Right lobe of liver (tissue), 6 donors: Measurements from ENCODE around the gene MACROD2. TPM values are rescaled to one million over a fixed set of nuclear protein-coding genes. Genes with fewer than 3 reads are reported as not detected.

Experiments
- ATAC-seq, 4 donors: fragments of 200-7000 bp; cut with Tn5 transposase; one replicate each; pipeline ENCODE4 v1.9.1; 2020; ENCODE audit warnings: mild to moderate bottlenecking in 4 of 4, moderate library complexity in 4 of 4
- DNase-seq, 3 donors: peaks; one replicate each; pipeline ENCODE4 v3.0.0-alpha.2; 2020
- H3K27ac ChIP-seq, 3 donors: fragments of 200-600 bp; one replicate each; pipeline ENCODE4 v1.8.0; 2022
- H3K27me3 ChIP-seq, 2 donors: fragments of 200-600 bp; one replicate each; pipeline ENCODE4 v1.8.0; 2022
- H3K36me3 ChIP-seq, 4 donors: fragments of 200-600 bp; sonication (generic) in 1 of 4; one replicate each; pipeline versions ENCODE4 v1.5.1 to v1.8.0; 2017 to 2022; ENCODE audit warnings: control low read depth in 1 of 4
- H3K4me1 ChIP-seq, 4 donors: fragments of 200-600 bp; sonication (generic) in 1 of 4; one replicate each; pipeline versions ENCODE4 v1.5.1 to v1.8.0; 2017 to 2022; ENCODE audit warnings: control low read depth in 1 of 4
- H3K4me3 ChIP-seq, 3 donors: fragments of 200-600 bp; one replicate each; pipeline ENCODE4 v1.8.0; 2022
- H3K9me3 ChIP-seq, 4 donors: fragments of 200-600 bp; sonication (generic) in 1 of 4; one replicate each; pipeline versions ENCODE4 v1.5.1 to v1.8.0; 2017 to 2022; ENCODE audit warnings: control low read depth in 1 of 4
- POLR2A ChIP-seq: fragments of 450-650 bp; IDR thresholded peaks from one replicate; pipeline ENCODE4 v1.6.1; 2017; ENCODE audit warnings: antibody characterized with exemption, mild to moderate bottlenecking
- WGBS: methylation state at CpG from one replicate; pipeline ENCODE4 v1.1.6; 2018; ENCODE audit warnings: low coverage, low lambda C conversion rate; ENCODE audit not compliant: insufficient coverage; ENCODE audit errors: missing lambda C conversion rate; 5-methylcytosine and 5-hydroxymethylcytosine counted together
- intact Hi-C, 2 donors: fragments of 100-400 bp; cut with DNase I; formaldehyde crosslinking; loops; one replicate each; pipeline versions ENCODE4 v1.11.2 to v1.14.1; 2022
- total RNA-seq, 6 experiments: library from RNA; depleted of rRNA in 2 of 6; stranded (reverse); fragments of >200 nt in 2 of 6; fragmentation: NEBNext Ultra II Directional in 3 of 6; extraction: Animal tissue kit (Norgen Biotek cat#: 25700) in 3 of 6; gene quantifications; one replicate each; pipeline versions ENCODE4 v1.1.0 to v1.2.4, GENCODE V29; 2016 to 2023
- TF ChIP-seq, protein P1 (sequence below), 4 donors: fragments of 200-600 bp in 3 of 4; fragments of 450-650 bp in 1 of 4; IDR thresholded peaks; one replicate each; pipeline versions ENCODE4 v1.5.1 to v1.8.0; 2016 to 2022; ENCODE audit warnings: antibody characterized with exemption in 4 of 4, mild to moderate bottlenecking in 2 of 4
- donor health status: DM: no; HTN: yes; CAD: no.
- donor health status: DM: no; HTN: no; CAD: no.
- donor health status: DM: no; HTN: no; CAD: no.
- donor health status: DM: no; HTN: yes; CAD: no.
- donor health status: DM: no; HTN: yes; CAD: no.

Gene MACROD2
- total RNA-seq, 6 experiments from 2014 or later: 1.2 to 5.5 (median 3.3) TPM

DNA sequence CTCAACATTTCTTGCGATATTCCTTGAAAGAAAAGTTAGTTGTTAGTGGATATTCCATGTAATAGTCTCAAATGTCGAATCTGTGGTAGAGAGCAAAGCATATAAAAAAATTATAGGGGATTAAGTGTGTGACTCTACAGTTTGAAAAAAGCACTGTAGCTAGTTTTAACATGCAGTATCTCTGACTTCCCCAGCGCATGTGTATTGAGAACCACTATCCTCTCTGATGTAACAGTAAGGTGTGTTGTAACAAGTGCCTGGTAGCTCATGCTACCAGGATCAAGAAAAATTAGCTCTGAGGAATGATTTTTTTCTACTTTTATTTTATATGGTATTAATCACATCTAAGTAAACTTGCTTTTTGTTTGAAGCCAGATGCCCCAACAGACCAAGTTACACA lies 1788.7 kb downstream of the MACROD2 start:
- H3K36me3 ChIP-seq: no peaks in the 10 kb centered on the region
- WGBS: 78% methylated on average over 3 of the region's 3 CpGs
- no peak overlapping the region for H3K27ac ChIP-seq
- H3K4me1 ChIP-seq: no peaks in the 10 kb centered on the region
- H3K27me3 ChIP-seq: no peaks in the 10 kb centered on the region
- no peak for TF ChIP-seq POLR2A
- TF ChIP-seq, protein P1, sequence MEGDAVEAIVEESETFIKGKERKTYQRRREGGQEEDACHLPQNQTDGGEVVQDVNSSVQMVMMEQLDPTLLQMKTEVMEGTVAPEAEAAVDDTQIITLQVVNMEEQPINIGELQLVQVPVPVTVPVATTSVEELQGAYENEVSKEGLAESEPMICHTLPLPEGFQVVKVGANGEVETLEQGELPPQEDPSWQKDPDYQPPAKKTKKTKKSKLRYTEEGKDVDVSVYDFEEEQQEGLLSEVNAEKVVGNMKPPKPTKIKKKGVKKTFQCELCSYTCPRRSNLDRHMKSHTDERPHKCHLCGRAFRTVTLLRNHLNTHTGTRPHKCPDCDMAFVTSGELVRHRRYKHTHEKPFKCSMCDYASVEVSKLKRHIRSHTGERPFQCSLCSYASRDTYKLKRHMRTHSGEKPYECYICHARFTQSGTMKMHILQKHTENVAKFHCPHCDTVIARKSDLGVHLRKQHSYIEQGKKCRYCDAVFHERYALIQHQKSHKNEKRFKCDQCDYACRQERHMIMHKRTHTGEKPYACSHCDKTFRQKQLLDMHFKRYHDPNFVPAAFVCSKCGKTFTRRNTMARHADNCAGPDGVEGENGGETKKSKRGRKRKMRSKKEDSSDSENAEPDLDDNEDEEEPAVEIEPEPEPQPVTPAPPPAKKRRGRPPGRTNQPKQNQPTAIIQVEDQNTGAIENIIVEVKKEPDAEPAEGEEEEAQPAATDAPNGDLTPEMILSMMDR (IDR thresholded peaks at IDR 0.05): no peak
- intact Hi-C loops: no loop called here
- no peaks in the 10 kb centered on the region for H3K9me3 ChIP-seq
- no peak for ATAC-seq
- DNase-seq: no peak
- no peak overlapping the region for H3K4me3 ChIP-seq

DNA sequence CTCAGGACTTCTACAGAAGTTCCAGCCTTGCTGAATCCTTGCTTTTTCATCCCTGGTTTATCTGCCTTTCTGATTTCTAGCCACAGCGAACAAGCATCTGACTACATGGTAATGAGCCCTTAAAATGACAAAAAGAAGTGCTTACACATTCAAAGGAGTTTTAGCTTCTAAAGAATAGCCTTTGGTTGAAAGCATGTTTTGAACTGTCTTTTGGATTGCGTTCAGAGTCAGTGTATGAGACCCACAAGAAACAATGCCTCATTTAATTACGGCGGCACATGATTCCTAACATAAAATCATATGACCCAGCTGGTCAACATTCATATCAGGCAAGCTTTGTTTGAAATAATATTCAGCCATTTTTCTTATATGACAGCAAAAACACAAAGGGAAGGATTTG lies 1793.8 kb downstream of the MACROD2 start:
- no peak for ATAC-seq
- no peaks in the 10 kb centered on the region for H3K27me3 ChIP-seq
- H3K9me3 ChIP-seq: no peaks in the 10 kb centered on the region
- no peak for TF ChIP-seq POLR2A
- TF ChIP-seq, protein P1 (IDR thresholded peaks at IDR 0.05): no peak
- H3K27ac ChIP-seq: no peak overlapping the region
- H3K4me3 ChIP-seq: no peak overlapping the region
- 73% methylated on average over 4 of the region's 4 CpGs for WGBS
- H3K4me1 ChIP-seq: no peaks in the 10 kb centered on the region
- intact Hi-C loops: no loop called here
- DNase-seq: no peak
- H3K36me3 ChIP-seq: no peaks in the 10 kb centered on the region

DNA sequence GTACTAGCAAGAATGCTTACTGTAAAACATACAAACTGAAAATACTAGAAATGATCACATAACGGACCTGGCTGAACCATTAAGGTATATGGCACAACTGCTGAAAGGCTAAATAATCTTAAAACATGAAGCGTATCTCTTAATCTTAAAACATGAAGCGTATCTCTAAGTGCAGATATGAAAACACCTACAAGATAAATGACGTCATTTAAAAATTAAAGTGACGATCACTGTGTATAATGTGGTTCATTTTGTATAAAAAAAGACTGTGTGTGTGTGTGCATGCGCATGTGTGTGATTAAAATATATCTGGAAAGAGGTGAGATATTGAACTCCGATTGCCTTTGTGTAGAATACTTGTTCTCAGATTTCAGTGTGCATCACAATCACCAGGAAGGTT lies 1797.5 kb downstream of the MACROD2 start:
- 79% methylated on average over 7 of the region's 7 CpGs for WGBS
- ATAC-seq (no peak), DNase-seq (no peak)
- no peak for TF ChIP-seq POLR2A
- TF ChIP-seq, protein P1 (IDR thresholded peaks at IDR 0.05): no peak
- no peak overlapping the region for H3K27ac ChIP-seq
- intact Hi-C loops: no loop called here
- H3K36me3 ChIP-seq: no peaks in the 10 kb centered on the region
- no peaks in the 10 kb centered on the region for H3K4me1 ChIP-seq
- H3K27me3 ChIP-seq: no peaks in the 10 kb centered on the region
- H3K9me3 ChIP-seq: no peaks in the 10 kb centered on the region
- H3K4me3 ChIP-seq: no peak overlapping the region

DNA sequence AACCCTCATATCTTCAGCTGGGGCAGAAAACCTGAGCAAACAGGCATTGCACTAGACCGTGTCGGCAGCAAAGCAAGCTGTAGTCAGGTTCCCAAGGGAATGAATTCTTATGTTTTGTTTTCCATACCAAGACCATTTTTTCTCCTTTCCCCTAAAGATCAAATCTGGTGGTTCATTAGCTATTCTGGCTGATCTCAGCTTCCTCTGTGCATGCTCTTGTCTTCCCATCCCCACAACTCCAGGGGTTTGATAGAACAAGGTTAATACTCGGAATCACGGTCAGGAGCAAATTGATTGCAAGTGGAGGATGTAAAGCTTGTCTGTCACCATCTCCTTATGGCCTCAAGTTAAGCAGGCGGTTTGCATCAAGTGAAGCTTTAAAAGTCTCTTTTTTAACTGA lies 1799.1 kb downstream of the MACROD2 start:
- H3K27me3 ChIP-seq: no peaks in the 10 kb centered on the region
- TF ChIP-seq POLR2A: no peak
- TF ChIP-seq, protein P1 (IDR thresholded peaks at IDR 0.05): no peak
- H3K36me3 ChIP-seq: no peaks in the 10 kb centered on the region
- intact Hi-C loops: no loop called here
- ATAC-seq (no peak), DNase-seq (no peak)
- H3K9me3 ChIP-seq: no peaks in the 10 kb centered on the region
- no peak overlapping the region for H3K27ac ChIP-seq
- no peak overlapping the region for H3K4me3 ChIP-seq
- H3K4me1 ChIP-seq: no peaks in the 10 kb centered on the region
- 86% methylated on average over 5 of the region's 5 CpGs for WGBS
